Activated naive CD8-positive, alpha-beta T cell treated with anti-CD3 and anti-CD28 coated beads, Interleukin-2, amount 50 U/mL, for 24 hours (primary cell): Measurements from ENCODE around the gene ACO1.
"Not testable (repeated sequence)": the region's sequence is repeated elsewhere in the genome, so short reads cannot be mapped to it uniquely, and the experiment has no call there.

Experiments
- ATAC-seq: fragments of 150-1000 bp; cut with Tn5 transposase; one replicate; pipeline ENCODE4 v1.10.0; 2021
- DNase-seq: peaks from one replicate; pipeline ENCODE4 v3.0.0; 2021
- H3K27ac Mint-ChIP-seq: one replicate; pipeline ENCODE4 v1.8.0; 2021; ENCODE audit warnings: mild to moderate bottlenecking, mixed read lengths
- H3K27me3 Mint-ChIP-seq: one replicate; pipeline ENCODE4 v1.8.0; 2021; ENCODE audit warnings: mixed read lengths
- H3K36me3 Mint-ChIP-seq: one replicate; pipeline ENCODE4 v1.8.0; 2021; ENCODE audit warnings: low read depth, mixed read lengths
- H3K4me1 Mint-ChIP-seq: one replicate; pipeline ENCODE4 v1.8.0; 2021; ENCODE audit warnings: mixed read lengths
- H3K4me3 Mint-ChIP-seq: one replicate; pipeline ENCODE4 v1.8.0; 2021; ENCODE audit warnings: mild to moderate bottlenecking, moderate library complexity, mixed read lengths
- H3K9me3 Mint-ChIP-seq: one replicate; pipeline ENCODE4 v1.8.0; 2021; ENCODE audit warnings: mixed read lengths

ACO1 gene

GRCh38 chr9:32384364-32385151 lies at the start of gene ACO1:
TSS of gene ACO1 (plus strand) at chr9:32384643. CDS start at chr9:32405507, 20,864 bp downstream.
- Mint-ChIP-seq H3K4me1 (peaks cover 10% of the 10 kb centered on the region), H3K36me3 (peaks cover 1% of the 10 kb centered on the region), H3K27ac (no peak within 1 kb of the TSS), H3K9me3 (no peaks in the 10 kb centered on the region), H3K27me3 (peaks cover 16% of the 10 kb centered on the region), H3K4me3 (peak within 1 kb of the TSS; percentile 82)
- DNase-seq (peak; percentile 89), ATAC-seq (peak; percentile 89)

DNA sequence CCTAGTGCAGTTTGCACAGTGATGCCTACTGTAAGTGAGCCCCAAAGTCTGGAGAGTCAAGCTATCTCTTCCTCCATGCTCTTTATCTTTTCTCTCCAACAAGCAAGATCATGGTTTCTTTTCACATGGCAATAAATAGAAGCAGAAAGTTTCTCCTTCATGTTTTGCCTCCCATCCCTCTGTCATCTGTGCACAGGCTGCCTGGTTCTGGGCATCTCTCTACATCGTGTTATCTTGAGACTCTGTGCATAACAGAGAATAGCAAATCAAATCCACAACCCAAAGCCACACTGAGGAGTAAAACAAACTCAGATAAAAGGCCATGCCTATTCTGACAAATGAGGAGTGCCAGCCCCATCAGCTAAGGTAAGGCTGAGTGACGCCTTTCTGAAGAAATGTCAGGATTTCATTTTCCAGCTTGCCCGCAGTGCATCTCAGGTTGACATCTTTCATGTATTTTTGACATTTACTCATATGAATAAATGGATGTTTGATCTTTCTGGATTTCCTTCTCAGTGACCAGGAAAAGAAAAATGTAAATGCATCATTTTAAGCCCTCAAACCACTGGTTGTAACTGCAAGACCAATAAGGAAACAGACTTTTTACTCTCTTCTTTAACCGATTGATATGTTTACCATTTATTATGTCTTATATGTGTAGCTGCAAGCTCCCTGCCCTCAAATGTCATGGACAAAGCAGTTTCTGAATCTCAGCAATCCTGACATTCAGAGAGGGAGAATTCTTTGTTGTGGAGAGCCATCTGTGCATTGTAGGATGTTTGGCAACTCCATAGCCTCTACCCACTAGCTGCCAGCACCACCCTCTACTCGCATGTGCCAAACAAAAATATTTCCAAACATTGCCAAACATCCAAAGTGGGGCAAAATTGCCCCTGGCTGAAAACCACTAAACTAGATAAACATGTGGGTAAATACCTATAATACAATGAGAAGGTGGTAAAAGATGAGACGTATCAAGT lies 49.2 kb upstream of the ACO1 start:
- no peak overlapping the region for H3K4me3 Mint-ChIP-seq
- no peaks in the 10 kb centered on the region for H3K36me3 Mint-ChIP-seq
- H3K4me1 Mint-ChIP-seq: no peaks in the 10 kb centered on the region
- no peak overlapping the region for H3K27ac Mint-ChIP-seq
- H3K9me3 Mint-ChIP-seq: no peaks in the 10 kb centered on the region
- peaks cover 3% of the 10 kb centered on the region for H3K27me3 Mint-ChIP-seq
- DNase-seq: no peak
- no peak for ATAC-seq

DNA sequence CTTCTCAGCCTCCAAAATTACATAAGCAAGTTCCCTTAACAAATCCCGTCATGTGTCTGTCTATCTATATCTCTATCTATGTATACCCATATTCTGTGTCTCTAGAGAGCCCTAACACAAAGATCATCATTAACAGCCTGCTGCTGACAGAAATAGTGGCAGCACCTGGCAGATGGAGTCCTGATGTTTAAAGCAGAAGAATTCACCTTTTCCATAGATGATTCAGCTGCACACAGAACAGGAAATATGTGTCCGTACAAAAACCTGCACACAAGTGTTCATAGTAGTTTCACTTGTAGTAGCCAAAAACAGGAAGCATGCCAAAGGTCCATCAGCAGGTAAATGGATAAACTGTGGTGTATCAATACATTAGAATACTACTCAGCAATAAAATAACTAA lies 45.0 kb upstream of the ACO1 start:
- peaks cover 5% of the 10 kb centered on the region for H3K4me1 Mint-ChIP-seq
- ATAC-seq (no peak), DNase-seq (no peak)
- H3K27ac Mint-ChIP-seq: no peak overlapping the region
- H3K4me3 Mint-ChIP-seq: no peak overlapping the region
- H3K36me3 Mint-ChIP-seq: no peaks in the 10 kb centered on the region
- H3K27me3 Mint-ChIP-seq: peaks cover 3% of the 10 kb centered on the region
- no peaks in the 10 kb centered on the region for H3K9me3 Mint-ChIP-seq

GRCh38 chr9:32340361-32340760 lies 44.1 kb upstream of the ACO1 start:
- no peak overlapping the region for H3K27ac Mint-ChIP-seq
- H3K27me3 Mint-ChIP-seq: peaks cover 3% of the 10 kb centered on the region
- ATAC-seq (no peak), DNase-seq (no peak)
- H3K4me1 Mint-ChIP-seq: peaks cover 7% of the 10 kb centered on the region
- no peak overlapping the region for H3K4me3 Mint-ChIP-seq
- H3K9me3 Mint-ChIP-seq: no peaks in the 10 kb centered on the region
- no peaks in the 10 kb centered on the region for H3K36me3 Mint-ChIP-seq

GRCh38 chr9:32344551-32345182 lies 39.8 kb upstream of the ACO1 start:
- Mint-ChIP-seq H3K27ac (no peak overlapping the region), H3K4me1 (peaks cover 7% of the 10 kb centered on the region), H3K9me3 (no peaks in the 10 kb centered on the region), H3K27me3 (no peaks in the 10 kb centered on the region), H3K36me3 (no peaks in the 10 kb centered on the region), H3K4me3 (no peak overlapping the region)
- no peak for ATAC-seq
- DNase-seq: no peak

DNA sequence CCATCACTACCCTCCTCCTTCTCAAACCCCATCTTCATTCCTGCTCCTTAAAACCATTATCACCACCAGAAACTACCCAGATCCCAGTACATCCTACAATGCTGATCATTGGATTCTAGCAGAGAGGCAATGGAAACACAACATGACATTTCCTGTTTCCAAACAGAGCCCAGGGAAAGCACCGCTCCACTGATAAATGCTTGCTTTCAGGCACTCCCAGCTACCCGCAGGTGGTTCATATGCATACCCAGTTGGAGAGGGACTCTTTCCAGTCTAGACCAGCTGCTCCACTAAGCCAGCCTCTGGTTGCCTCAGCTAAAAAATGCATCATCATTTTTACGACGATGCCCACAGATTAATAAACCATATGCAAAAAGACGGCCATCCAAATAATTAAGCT lies 39.2 kb upstream of the ACO1 start:
- Mint-ChIP-seq H3K4me3 (no peak overlapping the region), H3K27me3 (no peaks in the 10 kb centered on the region), H3K36me3 (no peaks in the 10 kb centered on the region), H3K4me1 (peaks cover 7% of the 10 kb centered on the region), H3K9me3 (no peaks in the 10 kb centered on the region), H3K27ac (no peak overlapping the region)
- no peak for DNase-seq
- no peak for ATAC-seq

GRCh38 chr9:32347571-32347970 lies 36.9 kb upstream of the ACO1 start:
- no peak for ATAC-seq

DNA sequence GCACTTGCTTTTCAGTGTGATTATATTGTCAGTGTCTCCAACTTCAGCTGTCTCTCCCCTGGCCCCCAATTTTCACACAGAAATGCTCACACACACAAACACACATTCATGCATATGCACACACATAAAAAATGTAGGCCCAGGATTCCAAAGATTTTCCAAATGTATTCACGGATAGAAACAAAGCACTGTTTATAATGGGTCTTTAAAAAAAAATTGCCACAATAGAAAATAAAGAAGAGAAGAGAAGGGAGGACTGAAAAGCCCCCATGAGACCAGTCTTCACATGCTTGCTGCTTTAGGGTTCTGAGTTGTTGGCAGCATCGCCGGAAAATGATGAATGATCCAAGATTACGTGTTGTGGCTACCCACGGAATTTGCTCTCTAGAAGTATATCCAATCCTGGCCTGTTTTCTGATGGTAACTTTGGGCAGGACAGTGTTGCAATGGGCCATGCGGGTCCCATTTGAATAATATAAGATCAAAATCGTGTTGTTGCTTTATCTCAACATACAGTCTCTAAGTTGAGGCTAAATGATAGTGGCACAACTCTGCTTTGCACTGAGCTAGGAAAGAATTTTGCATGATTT lies 36.2 kb upstream of the ACO1 start:
- H3K4me3 Mint-ChIP-seq: no peak overlapping the region
- H3K9me3 Mint-ChIP-seq: no peaks in the 10 kb centered on the region
- H3K4me1 Mint-ChIP-seq: peaks cover 7% of the 10 kb centered on the region
- no peak overlapping the region for H3K27ac Mint-ChIP-seq
- no peak for ATAC-seq
- no peaks in the 10 kb centered on the region for H3K27me3 Mint-ChIP-seq
- DNase-seq: no peak
- no peaks in the 10 kb centered on the region for H3K36me3 Mint-ChIP-seq

More at GRCh38 chr9:32347571-32347970, 36.9 kb upstream of the ACO1 start:
- H3K4me3 Mint-ChIP-seq: no peak overlapping the region
- no peak overlapping the region for H3K27ac Mint-ChIP-seq
- peaks cover 7% of the 10 kb centered on the region for H3K4me1 Mint-ChIP-seq
- H3K27me3 Mint-ChIP-seq: no peaks in the 10 kb centered on the region
- H3K9me3 Mint-ChIP-seq: no peaks in the 10 kb centered on the region
- no peak for DNase-seq
- no peaks in the 10 kb centered on the region for H3K36me3 Mint-ChIP-seq

DNA sequence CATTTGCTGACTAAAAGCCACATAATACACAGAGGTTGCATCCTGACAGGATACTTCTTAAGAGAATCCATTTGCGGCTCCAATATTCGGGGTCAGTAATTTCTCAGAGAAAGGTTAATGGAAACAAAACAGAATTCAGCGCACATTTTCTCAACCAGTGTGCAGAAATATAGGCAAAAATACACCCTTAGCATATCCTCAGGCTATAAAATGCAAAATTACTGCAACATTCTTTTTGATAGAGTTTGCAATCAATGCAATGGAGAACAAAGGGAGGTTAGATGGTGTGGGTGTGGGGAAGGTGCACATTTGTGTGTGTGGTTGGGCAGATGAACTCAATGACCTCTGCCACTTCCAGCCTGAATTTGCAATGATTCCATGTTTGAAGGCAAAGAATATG lies 35.4 kb upstream of the ACO1 start:
- no peak overlapping the region for H3K27ac Mint-ChIP-seq
- no peak for ATAC-seq
- H3K36me3 Mint-ChIP-seq: no peaks in the 10 kb centered on the region

GRCh38 chr9:32350682-32351081 lies 33.8 kb upstream of the ACO1 start:
- no peak for DNase-seq
- Mint-ChIP-seq H3K27ac (no peak overlapping the region), H3K4me1 (no peaks in the 10 kb centered on the region), H3K4me3 (no peak overlapping the region), H3K27me3 (peaks cover under 1% of the 10 kb centered on the region), H3K36me3 (no peaks in the 10 kb centered on the region), H3K9me3 (no peaks in the 10 kb centered on the region)
- no peak for ATAC-seq

More for the DNA sequence above, 35.4 kb upstream of the ACO1 start:
- Mint-ChIP-seq H3K4me3 (no peak overlapping the region), H3K4me1 (peaks cover 6% of the 10 kb centered on the region), H3K9me3 (no peaks in the 10 kb centered on the region), H3K27me3 (no peaks in the 10 kb centered on the region)
- DNase-seq: no peak

DNA sequence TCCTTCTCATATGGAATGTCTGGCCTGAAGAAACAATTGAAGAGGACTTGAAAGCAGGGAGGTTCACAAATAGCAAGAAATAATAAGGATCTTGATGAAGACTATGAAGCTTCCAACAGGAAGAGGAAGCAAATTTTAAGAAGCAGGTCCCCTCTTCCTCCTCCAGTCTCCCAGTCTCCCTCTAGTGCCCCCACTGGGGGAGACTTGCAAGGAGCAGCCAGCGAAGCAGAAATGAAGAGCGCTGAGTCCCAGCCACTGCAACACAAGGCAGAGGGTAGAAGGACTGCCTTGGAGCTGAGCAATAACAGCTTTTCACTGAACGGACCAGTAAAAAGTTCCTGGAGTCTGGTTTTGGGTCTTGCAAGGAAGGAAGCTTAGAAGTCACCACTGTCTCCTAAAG lies 32.6 kb upstream of the ACO1 start:
- ATAC-seq (no peak), DNase-seq (no peak)
- Mint-ChIP-seq H3K36me3 (no peaks in the 10 kb centered on the region), H3K27me3 (peaks cover 2% of the 10 kb centered on the region), H3K4me1 (no peaks in the 10 kb centered on the region), H3K4me3 (no peak overlapping the region), H3K27ac (no peak overlapping the region), H3K9me3 (no peaks in the 10 kb centered on the region)

GRCh38 chr9:32353476-32353875 lies 31.0 kb upstream of the ACO1 start:
- ATAC-seq, H3K4me1 Mint-ChIP-seq, H3K4me3 Mint-ChIP-seq, H3K27ac Mint-ChIP-seq, H3K27me3 Mint-ChIP-seq, H3K36me3 Mint-ChIP-seq, H3K9me3 Mint-ChIP-seq, DNase-seq: not testable (repeated sequence)

DNA sequence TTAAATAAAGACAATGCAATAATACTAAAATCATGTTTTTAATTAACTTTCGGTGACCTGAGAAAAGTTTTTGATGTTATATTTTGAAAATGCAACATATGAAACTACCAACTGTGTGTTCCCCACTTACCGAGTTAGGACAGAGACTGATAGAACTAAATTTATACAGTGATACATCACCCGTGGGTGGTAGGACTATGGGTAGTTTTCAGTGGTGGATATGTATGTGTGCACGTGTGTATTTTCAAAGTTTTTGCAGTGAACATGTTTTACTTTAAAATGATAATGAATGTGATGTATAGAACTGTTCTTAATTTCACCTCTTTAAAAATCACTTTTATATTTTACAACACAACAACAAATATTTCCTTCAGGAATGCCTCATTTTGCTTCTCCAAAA lies 25.0 kb upstream of the ACO1 start:
- Mint-ChIP-seq H3K4me1 (no peaks in the 10 kb centered on the region), H3K27ac (no peak overlapping the region), H3K27me3 (peaks cover 9% of the 10 kb centered on the region), H3K9me3 (no peaks in the 10 kb centered on the region), H3K4me3 (no peak overlapping the region), H3K36me3 (no peaks in the 10 kb centered on the region)
- DNase-seq: no peak
- ATAC-seq: no peak

- peaks cover 7% of the 10 kb centered on the region for H3K27me3 Mint-ChIP-seq
- ATAC-seq: no peak
- H3K36me3 Mint-ChIP-seq: no peaks in the 10 kb centered on the region
- no peak overlapping the region for H3K27ac Mint-ChIP-seq
- no peak overlapping the region for H3K4me3 Mint-ChIP-seq
- H3K9me3 Mint-ChIP-seq: no peaks in the 10 kb centered on the region
- no peaks in the 10 kb centered on the region for H3K4me1 Mint-ChIP-seq
- no peak for DNase-seq
Measured at GRCh38 chr9:32360983-32361673, 23.3 kb upstream of the ACO1 start.
